HCEC 1CT (cell line): ENCODE measurements around the gene RPL41.

Source experiments
- DNase-seq: peaks from one replicate; pipeline ENCODE4 v3.0.0-alpha.2; 2017

Gene RPL41

DNA sequence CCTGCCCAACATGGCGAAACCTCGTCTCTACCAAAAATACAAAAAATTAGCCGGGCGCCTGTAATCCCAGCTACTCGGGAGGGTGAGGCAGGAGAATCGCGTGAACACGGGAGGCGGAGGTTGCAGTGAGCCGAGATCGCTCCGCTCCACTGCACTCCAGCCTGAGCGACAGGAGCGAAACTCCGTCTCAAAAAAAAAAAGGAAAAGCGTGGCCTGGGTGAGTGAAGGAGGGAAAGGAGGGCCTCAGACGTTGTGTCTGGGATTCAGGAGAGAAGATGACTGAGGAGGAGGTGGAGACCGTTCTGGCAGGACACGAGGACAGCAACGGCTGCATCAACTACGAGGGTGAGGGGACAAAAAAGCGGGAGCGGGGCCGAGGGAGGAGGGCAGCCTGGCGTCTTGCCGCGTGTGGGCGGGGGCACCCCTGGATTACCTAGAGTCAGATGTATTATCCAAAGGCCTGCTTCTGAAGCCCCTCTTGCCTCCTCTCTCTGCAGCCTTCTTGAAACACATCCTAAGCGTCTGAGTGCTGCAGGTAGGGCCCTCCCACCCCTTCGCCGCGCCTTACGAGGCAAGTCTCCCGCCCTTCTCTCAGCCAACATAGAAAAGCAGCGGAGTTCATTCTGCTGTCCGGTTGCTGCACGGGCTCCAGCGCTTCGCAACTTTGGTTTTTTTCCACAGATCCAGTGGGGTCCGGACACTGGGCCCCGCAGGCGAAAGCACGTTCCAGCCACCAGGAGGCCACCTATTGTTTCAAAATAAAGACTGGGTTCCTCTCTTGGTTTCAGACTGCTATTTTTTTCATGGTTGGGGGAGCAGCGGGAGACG lies 41.0 kb downstream of the RPL41 start:
- peak; percentile 90 for DNase-seq

DNA sequence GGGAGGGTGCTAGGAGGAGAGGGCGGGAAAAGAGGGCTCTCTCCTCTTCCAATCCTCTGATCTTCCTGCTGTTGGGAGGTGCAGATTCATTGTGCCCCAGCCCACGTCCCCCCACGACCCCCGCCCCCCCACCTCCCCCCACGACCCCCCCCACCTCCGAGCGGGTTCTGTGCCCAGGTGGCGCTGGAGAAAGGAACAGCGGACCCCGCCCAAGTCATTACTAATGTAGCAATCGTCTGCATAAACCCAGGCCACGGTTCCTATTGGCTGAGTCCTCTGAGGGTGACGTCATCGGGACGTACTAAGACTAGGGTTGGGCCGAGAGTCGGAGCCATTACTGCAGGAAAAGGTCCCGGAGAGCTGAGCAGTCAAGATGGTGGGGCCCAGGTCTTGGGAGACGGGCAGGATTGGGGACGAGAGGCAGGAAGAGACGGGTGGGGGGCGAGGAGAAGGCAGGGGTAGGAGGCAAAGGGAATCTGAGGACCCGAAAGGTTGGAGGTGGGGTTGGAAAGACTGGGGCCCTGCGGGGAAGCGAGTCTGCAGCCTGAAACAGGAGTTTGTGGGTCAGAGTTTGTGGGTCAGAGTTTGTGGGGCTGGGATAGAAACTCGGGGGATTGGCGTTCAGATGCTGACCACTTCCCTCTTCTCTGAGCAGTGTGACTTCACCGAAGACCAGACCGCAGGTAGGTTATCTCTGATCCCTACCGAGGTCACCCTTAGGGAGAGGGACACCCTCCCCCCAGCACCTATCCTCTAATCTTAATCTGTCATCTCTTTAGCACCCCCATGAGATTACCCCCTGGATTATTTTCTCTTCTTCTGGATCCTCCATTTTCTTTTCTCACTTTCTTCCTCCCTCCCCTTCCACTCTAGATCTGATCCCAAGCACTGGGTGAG lies 41.8 kb downstream of the RPL41 start, which contains the start of gene MYL6:
Gene MYL6, plus strand, starts transcription at position 331 of the 897 bp plus-strand sequence. Its CDS starts 43 bp downstream, at position 374.
- DNase-seq: peak; percentile 98

DNA sequence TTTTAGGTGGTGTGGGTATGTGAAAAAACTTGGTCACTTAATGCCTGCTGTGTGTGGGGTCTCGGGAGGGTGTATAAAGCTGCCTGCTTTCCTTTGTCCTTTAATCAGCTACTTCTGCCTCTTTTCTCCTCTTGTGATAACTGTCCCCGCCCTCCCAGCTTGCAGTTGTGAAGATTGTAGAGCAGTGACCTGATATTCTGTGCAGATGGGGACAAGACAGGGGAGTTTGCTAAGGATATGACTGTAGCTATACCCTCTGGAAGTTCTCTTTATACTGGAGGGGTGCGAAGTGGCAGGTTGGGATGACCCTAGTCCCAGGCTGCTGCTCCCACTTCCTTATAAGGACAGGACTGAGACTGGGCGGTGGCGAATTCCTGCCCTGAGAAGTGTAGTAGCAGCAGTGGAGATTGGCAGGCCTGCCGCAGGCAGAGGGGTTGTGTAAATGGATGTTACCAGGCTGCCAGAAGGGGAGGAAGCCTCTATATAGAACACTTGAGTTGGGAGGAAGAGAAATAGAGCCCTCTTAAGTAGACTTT lies 42.6 kb downstream of the RPL41 start:
- peak; percentile 68 for DNase-seq

DNA sequence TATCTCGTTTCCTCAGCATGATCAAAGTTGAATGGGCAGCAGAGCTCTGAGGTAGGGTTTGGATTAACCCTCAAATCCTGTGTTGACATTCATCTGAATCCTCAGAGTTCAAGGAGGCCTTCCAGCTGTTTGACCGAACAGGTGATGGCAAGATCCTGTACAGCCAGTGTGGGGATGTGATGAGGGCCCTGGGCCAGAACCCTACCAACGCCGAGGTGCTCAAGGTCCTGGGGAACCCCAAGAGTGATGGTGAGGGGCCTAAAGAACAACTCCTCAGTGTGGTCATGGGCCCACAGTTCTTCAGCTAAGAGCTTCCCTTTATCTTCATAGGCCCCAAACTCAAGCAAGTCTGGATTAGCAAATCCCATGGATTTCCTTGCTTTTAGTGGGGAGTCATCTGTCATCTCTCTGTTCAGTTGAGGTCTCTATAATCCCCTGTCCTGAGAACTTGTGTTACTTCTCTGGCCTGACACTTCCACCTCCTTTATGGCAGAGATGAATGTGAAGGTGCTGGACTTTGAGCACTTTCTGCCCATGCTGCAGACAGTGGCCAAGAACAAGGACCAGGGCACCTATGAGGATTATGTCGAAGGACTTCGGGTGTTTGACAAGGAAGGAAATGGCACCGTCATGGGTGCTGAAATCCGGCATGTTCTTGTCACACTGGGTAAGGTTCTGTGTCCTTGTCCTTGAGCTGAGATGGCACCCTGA lies 43.2 kb downstream of the RPL41 start:
- no peak for DNase-seq

DNA sequence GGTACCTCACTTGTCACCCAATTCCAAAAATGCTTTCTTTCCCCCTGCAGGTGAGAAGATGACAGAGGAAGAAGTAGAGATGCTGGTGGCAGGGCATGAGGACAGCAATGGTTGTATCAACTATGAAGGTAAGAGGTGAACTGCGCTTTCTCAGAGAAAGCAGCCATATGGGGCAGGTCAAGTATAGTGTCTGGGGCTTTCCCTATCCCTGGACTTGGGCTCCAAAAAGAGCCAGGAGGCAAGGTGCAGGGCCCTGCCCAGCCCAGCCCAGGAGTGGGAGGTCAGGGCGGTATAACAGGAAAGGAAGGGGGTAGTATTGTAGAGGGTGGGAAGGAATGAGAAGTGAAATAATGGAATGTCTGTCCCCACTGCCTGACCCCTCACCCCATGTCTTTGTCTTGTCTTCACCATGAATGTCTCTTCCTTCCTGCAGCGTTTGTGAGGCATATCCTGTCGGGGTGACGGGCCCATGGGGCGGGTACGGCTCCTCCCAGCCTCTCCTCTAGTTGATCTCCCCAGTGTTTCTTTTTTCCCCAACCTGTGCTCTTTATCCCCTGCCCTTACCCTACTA lies 43.8 kb downstream of the RPL41 start:
- DNase-seq: peak; percentile 60

DNA sequence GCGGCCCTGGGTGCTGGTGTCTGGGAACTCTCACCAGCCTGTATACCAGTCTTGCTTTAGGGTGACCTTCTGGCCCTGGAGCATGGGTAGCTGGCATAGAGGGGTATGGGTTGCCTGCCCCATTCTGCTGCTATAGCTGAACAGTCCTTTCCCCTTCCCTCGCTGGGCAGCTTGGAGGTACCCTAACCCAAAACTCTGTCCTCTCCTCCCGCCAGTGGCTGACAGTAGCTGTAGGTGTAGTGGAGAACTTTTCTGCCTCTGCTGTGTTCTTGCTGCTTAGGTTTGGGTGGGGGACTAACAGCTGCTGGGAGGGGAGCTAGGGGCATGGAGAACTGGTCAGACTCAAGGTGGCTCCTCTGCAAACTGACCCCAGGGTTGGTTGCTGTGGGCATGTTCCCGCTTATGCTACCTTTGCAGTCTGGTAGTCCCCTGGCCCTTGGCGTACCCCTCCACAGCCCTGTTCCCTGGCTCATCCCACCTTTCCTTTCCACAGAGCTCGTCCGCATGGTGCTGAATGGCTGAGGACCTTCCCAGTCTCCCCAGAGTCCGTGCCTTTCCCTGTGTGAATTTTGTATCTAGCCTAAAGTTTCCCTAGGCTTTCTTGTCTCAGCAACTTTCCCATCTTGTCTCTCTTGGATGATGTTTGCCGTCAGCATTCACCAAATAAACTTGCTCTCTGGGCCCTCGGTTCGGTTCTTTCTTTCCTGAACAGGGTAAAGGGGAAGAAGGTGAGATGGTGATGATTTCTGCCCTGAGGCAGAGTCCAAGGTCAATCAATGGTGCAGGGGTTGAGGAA lies 44.7 kb downstream of the RPL41 start:
- no peak for DNase-seq

DNA sequence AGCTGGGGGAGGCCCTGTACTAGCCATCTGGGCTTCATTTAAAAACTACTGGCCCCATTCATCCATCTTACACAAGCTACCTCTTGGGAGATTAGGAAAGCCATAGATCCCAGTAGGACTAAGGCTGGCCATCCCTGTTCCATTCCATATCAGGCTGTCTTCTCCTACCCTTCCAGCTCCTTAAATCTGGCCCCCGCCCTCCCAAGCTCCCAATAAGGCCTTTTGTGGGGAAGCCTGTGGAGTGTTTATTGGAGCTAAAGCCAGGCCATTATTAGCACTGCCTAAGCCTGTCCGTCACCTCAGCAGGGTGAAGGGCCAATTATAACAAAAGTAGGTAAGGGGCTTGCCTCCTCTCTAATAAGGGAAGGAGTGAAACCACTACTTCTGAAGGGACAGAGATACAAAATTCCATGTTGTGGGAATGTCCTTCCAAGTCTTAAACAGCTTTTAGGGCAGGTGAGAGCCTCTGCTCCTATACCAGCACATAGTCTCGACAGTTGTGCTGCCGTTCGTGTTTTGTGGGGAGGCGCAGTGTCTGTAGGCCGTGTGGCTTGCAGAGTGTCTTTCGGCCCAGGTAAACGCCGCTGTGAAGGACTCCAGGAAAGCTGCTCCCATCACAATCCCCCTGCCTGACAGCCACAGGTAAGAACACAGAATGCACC lies 45.4 kb downstream of the RPL41 start:
- DNase-seq: no peak

DNA sequence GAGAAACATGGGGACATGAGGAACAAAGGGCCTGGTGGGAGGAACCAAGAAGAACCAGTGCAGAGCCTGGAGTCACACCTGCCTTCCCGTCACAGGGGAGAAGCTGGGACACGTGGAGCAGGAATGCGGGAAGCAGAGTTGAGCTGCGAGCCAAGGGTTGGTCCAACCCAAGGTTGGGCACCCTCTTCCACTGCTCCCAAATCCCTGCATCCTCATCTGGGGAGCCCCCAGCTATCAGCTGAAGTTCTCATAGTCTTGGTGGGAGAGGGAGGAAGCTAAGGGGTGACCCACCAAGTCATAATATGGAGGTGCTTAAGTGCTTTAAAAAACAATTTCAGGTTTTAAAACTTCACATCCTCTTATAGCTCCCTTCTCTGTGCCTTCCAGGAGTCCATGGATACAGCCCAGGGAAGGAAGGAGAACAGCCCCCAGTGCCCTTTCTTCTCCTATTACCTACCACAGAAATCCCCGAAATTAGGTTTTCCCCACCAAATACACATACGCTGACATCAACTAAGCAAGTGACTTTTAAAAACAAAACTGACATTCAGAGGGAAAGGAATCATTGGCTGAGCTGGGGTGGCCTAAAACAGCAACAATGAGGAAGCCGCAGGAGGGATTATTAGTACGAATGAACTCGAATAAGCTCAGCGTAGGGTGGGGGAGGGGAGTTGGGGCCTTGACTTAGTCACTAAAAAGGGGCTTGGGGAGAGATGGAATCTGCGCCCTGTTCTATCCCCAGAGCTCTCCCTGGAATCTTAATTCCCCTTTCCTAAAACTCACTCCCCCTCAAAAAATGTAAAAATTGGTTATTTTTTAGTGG lies 46.2 kb downstream of the RPL41 start:
- no peak for DNase-seq

DNA sequence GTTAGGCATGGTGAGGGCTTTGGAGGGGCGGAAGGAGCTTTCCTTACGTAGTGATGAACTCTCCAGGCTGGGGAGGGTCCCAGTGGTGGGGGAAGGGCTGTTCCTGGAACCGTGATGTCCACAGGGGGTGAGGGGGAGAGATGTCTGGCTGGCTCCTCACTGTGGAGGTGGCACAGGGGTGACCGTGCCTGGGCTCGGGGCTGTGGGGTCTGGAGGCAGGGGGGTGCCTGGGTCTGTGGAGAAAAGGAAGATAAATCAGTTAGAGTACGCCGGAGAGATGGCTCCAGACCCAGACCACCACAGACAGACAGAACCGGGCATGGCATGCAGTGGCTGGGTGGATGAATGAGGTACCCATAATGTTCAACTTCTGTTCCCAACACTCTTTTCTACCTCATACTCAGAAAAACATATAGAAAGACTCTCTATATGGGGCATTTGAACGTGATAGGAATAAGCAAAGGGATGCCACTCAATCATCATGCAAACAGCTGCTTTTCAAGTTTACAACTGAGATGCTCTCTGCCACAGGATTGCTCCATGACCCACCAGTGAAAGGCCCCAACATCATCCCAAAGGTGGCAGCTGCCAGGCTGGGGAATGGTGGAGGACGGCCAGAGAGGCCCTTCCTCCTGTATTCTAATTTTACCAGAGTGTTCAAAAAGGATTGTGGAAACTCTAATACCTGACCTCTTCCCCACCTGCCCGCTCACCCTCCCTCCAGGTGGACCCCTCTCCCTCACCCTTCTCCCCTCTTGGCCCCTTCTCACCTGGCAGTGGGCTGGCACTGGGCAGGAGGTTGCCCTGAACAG lies 47.3 kb downstream of the RPL41 start:
- peak; percentile 13 for DNase-seq

DNA sequence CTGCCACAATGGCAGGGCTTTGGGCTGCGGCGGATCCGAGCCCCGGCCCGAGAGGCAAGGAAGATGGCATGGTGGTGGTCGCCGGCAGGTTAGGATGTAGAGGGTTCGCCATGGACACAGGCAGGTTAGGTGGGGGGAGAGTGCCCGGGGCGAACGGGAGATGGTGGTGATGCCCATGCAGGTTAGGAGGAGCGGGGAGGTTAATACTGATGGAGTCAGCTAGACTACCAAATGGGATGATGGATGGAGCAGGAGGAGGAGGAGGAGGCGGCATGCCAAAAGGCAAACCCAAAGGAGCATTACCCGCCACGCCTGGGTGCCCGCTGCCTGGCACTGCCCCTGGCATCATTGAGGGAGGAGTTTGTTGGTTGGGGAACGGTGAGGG lies 47.9 kb downstream of the RPL41 start:
- peak; percentile 11 for DNase-seq

DNA sequence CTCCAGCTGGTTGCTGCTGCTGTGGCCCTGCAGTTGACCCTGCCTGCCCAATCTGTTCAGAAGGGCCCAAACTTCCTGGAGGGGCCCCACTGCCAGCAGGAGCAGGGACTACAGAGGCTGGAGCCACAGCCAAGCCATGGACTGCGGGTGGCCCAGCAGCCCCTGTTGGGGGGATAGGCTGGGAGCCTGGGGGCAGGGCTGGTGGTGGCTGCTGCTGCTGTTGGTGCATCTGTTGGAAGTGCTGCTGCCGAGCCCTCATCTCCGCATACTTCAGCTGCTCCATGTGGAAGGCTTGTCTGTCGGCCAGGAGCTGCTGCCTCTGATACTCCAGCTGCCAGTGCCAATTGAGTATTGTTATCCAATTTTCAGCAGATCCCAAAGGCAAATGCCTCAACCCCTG lies 48.9 kb downstream of the RPL41 start:
- no peak for DNase-seq
